ENCODE data around the gene SLC25A46.

DNA sequence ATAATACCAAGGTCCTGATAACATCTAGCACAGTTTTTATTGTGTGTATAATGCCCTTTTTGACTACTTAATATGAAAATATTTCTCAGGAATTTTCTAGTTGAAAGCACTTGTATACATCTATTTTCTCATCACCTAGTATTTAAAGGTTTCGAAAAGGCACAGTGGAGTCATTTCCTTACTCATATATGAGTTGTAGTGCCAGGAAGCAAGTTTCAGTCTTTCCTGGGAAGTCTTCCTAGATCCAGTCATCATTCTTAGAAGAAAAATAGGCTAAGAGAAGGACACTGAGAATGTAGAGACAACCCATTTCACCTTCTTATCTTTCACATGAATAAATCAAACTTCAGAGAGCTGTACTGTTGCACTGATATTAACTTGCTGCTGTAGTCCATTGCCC lies 70.2 kb downstream of the SLC25A46 start:
- TF ChIP-seq SNAI2 (CRISPR knock-in tag; IDR thresholded peaks at IDR 0.05): no peak
- TF ChIP-seq ZFP30 (CRISPR knock-in tag; IDR thresholded peaks at IDR 0.05): no peak
- TF ChIP-seq, protein P1, sequence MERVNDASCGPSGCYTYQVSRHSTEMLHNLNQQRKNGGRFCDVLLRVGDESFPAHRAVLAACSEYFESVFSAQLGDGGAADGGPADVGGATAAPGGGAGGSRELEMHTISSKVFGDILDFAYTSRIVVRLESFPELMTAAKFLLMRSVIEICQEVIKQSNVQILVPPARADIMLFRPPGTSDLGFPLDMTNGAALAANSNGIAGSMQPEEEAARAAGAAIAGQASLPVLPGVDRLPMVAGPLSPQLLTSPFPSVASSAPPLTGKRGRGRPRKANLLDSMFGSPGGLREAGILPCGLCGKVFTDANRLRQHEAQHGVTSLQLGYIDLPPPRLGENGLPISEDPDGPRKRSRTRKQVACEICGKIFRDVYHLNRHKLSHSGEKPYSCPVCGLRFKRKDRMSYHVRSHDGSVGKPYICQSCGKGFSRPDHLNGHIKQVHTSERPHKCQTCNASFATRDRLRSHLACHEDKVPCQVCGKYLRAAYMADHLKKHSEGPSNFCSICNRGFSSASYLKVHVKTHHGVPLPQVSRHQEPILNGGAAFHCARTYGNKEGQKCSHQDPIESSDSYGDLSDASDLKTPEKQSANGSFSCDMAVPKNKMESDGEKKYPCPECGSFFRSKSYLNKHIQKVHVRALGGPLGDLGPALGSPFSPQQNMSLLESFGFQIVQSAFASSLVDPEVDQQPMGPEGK (CRISPR knock-in tag; IDR thresholded peaks at IDR 0.05; ENCODE audit: borderline replicate concordance): no peak
- TF ChIP-seq, protein P2, sequence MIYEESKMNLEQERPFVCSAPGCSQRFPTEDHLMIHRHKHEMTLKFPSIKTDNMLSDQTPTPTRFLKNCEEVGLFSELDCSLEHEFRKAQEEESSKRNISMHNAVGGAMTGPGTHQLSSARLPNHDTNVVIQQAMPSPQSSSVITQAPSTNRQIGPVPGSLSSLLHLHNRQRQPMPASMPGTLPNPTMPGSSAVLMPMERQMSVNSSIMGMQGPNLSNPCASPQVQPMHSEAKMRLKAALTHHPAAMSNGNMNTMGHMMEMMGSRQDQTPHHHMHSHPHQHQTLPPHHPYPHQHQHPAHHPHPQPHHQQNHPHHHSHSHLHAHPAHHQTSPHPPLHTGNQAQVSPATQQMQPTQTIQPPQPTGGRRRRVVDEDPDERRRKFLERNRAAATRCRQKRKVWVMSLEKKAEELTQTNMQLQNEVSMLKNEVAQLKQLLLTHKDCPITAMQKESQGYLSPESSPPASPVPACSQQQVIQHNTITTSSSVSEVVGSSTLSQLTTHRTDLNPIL (CRISPR knock-in tag; IDR thresholded peaks at IDR 0.05; ENCODE audit: low read depth): no peak
- no peak for TF ChIP-seq ZNF8 (CRISPR knock-in tag; IDR thresholded peaks at IDR 0.05)
- no peak for TF ChIP-seq RARB (CRISPR knock-in tag; IDR thresholded peaks at IDR 0.05)
- no peak for TF ChIP-seq TOX (CRISPR knock-in tag; IDR thresholded peaks at IDR 0.05; ENCODE audit: borderline replicate concordance)
- no peak for TF ChIP-seq CSDC2 (CRISPR knock-in tag; IDR thresholded peaks at IDR 0.05)
- no peak for TF ChIP-seq ESRRG (CRISPR knock-in tag; IDR thresholded peaks at IDR 0.05)
- no peak for TF ChIP-seq ZNF70 (CRISPR knock-in tag; IDR thresholded peaks at IDR 0.05)
- TF ChIP-seq PPARA (CRISPR knock-in tag; IDR thresholded peaks at IDR 0.05; ENCODE audit: borderline replicate concordance): no peak
- TF ChIP-seq ZFP3 (CRISPR knock-in tag; IDR thresholded peaks at IDR 0.05): no peak
- TF ChIP-seq TSHZ2 (CRISPR knock-in tag; IDR thresholded peaks at IDR 0.05): no peak
- no peak for TF ChIP-seq ARNTL (CRISPR knock-in tag; IDR thresholded peaks at IDR 0.05; ENCODE audit: borderline replicate concordance, low read depth)

Data from SK-N-SH treated with all-trans-retinoic acid at 6 μM for 48 hours (cell line).